Neural cell (in vitro differentiated cells): ENCODE results near the gene OVCH1. TPM values are rescaled to one million over a fixed set of nuclear protein-coding genes. Genes with fewer than 3 reads are reported as not detected.

Source experiments
- H2AFZ ChIP-seq: fragments of 200-600, 300-800 bp; sonication (generic), shearing (Covaris generic); 2 replicates; pipeline ENCODE4 v1.6.0; 2014; ENCODE audit warnings: low read depth, mild to moderate bottlenecking, antibody characterized with exemption, low read length, moderate library complexity
- H3F3A ChIP-seq: fragments of 200-600 bp; shearing (Covaris generic); 2 replicates; pipeline ENCODE4 v1.6.1; 2016; ENCODE audit warnings: mild to moderate bottlenecking, moderate library complexity, mixed read lengths, antibody characterized with exemption, low read length; ENCODE audit not compliant: insufficient read depth, poor library complexity, severe bottlenecking
- H3K27ac ChIP-seq: fragments of 200-600, 300-800 bp; sonication (generic), shearing (Covaris generic); 2 replicates; pipeline ENCODE4 v1.5.1; 2014; ENCODE audit warnings: mild to moderate bottlenecking, low read length, moderate library complexity
- H3K27me3 ChIP-seq: fragments of 300-800, 200-600 bp; sonication (generic), shearing (Covaris generic); 2 replicates; pipeline ENCODE4 v1.6.0; 2014; ENCODE audit warnings: mild to moderate bottlenecking, low read depth, low read length, moderate library complexity; ENCODE audit not compliant: insufficient read depth
- H3K36me3 ChIP-seq: fragments of 300-800, 200-600 bp; sonication (generic), shearing (Covaris generic); 2 replicates; pipeline ENCODE4 v1.5.1; 2014; ENCODE audit warnings: mild to moderate bottlenecking, antibody characterized with exemption, low read length, moderate library complexity; ENCODE audit not compliant: insufficient read depth
- H3K4me2 ChIP-seq: fragments of 300-800, 200-600 bp; sonication (generic), shearing (Covaris generic); 2 replicates; pipeline ENCODE4 v1.6.0; 2014; ENCODE audit warnings: mild to moderate bottlenecking, low read length
- H3K4me3 ChIP-seq: fragments of 300-800, 200-600 bp; sonication (generic), shearing (Covaris generic); 2 replicates; pipeline ENCODE4 v1.5.1; 2014; ENCODE audit warnings: mild to moderate bottlenecking, low read length, moderate library complexity
- H3K79me2 ChIP-seq: fragments of 200-600 bp; shearing (Covaris generic); replicated peaks from 2 replicates; pipeline ENCODE4 v1.6.0; 2014; ENCODE audit warnings: mild to moderate bottlenecking, low read length, moderate library complexity; ENCODE audit not compliant: insufficient read depth
- H3K9ac ChIP-seq: fragments of 300-800, 200-600 bp; sonication (generic), shearing (Covaris generic); 2 replicates; pipeline ENCODE4 v1.6.1; 2016; ENCODE audit warnings: mild to moderate bottlenecking, low read length, mixed read lengths
- H3K9me2 ChIP-seq: fragments of 200-600 bp; shearing (Covaris generic); 2 replicates; pipeline ENCODE4 v1.6.1; 2016; ENCODE audit warnings: mild to moderate bottlenecking, low read length, mixed read lengths; ENCODE audit not compliant: insufficient read depth
- H3K9me3 ChIP-seq: fragments of 200-600, 300-800 bp; sonication (generic), shearing (Covaris generic); 2 replicates; pipeline ENCODE4 v1.6.1; 2016; ENCODE audit warnings: mild to moderate bottlenecking, mixed run types, low read length, moderate library complexity, mixed read lengths
- H4K20me1 ChIP-seq: fragments of 200-600 bp; shearing (Covaris generic); 2 replicates; pipeline ENCODE4 v1.6.1; 2016; ENCODE audit warnings: mild to moderate bottlenecking, mixed run types; ENCODE audit not compliant: insufficient read depth
- CTCF ChIP-seq: fragments of 450-650 bp; IDR thresholded peaks from 2 replicates; pipeline ENCODE4 v1.5.1; 2014; ENCODE audit warnings: antibody characterized with exemption, mild to moderate bottlenecking, moderate library complexity; ENCODE audit not compliant: poor library complexity, severe bottlenecking
- EP300 ChIP-seq: fragments of 450-650 bp; conservative IDR thresholded peaks from 2 replicates; pipeline ENCODE4 v1.6.1; 2014; ENCODE audit warnings: antibody characterized with exemption, mild to moderate bottlenecking, moderate library complexity; ENCODE audit not compliant: poor library complexity, severe bottlenecking
- EZH2 ChIP-seq: fragments of 200-600, 300-800 bp; shearing (Covaris generic), sonication (generic); IDR thresholded peaks from 2 replicates; pipeline ENCODE4 v1.6.1; 2014; ENCODE audit warnings: antibody characterized with exemption, low read length, borderline replicate concordance, mild to moderate bottlenecking; ENCODE audit not compliant: insufficient read depth, poor library complexity, severe bottlenecking
- MXI1 ChIP-seq: fragments of 450-650 bp; conservative IDR thresholded peaks from 2 replicates; pipeline ENCODE4 v1.6.1; 2014; ENCODE audit warnings: antibody characterized with exemption, mild to moderate bottlenecking; ENCODE audit not compliant: poor library complexity, severe bottlenecking
- POLR2AphosphoS5 ChIP-seq: IDR thresholded peaks from 2 replicates; pipeline ENCODE4 v1.6.1; 2012
- RAD21 ChIP-seq: fragments of 450-650 bp; conservative IDR thresholded peaks from 2 replicates; pipeline ENCODE4 v1.6.1; 2014; ENCODE audit warnings: antibody characterized with exemption, mild to moderate bottlenecking, moderate library complexity
- REST ChIP-seq: IDR thresholded peaks from 2 replicates; pipeline ENCODE4 v1.6.1; 2012; ENCODE audit warnings: borderline replicate concordance
- SMC3 ChIP-seq: fragments of 450-650 bp; conservative IDR thresholded peaks from 2 replicates; pipeline ENCODE4 v1.6.1; 2014; ENCODE audit warnings: antibody characterized with exemption, mild to moderate bottlenecking, moderate library complexity; ENCODE audit not compliant: poor library complexity
- TAF1 ChIP-seq: IDR thresholded peaks from 2 replicates; pipeline ENCODE4 v1.6.1; 2012; ENCODE audit warnings: low read depth
- polyA plus RNA-seq: library from polyadenylated mRNA; depleted of rRNA; stranded (reverse); fragments of >200 nt; gene quantifications from 2 replicates; pipeline ENCODE4 v1.2.3, GENCODE V29; 2014

OVCH1 gene
- polyA plus RNA-seq, 1 donor from 2014 or later: 0.83 TPM

GRCh38 chr12:29543036-29543435 lies 45.5 kb upstream of the OVCH1 start:
- no peaks in the 10 kb centered on the region for H3K9me3 ChIP-seq

GRCh38 chr12:29537298-29537697 lies 39.8 kb upstream of the OVCH1 start:
- Histone ChIP-seq H2AFZ (no peak overlapping the region), H3K4me2 (no peak overlapping the region), H3K9me3 (no peaks in the 10 kb centered on the region), H3K4me3 (no peak overlapping the region), H3K9ac (no peak overlapping the region), H4K20me1 (no peaks in the 10 kb centered on the region), H3F3A (no peaks in the 10 kb centered on the region), H3K79me2 (no peaks in the 10 kb centered on the region), H3K36me3 (no peaks in the 10 kb centered on the region), H3K27ac (no peak overlapping the region), H3K9me2 (no peaks in the 10 kb centered on the region), H3K27me3 (no peaks in the 10 kb centered on the region)
- no peak for TF ChIP-seq EZH2
- TF ChIP-seq MXI1: no peak
- TF ChIP-seq RAD21: no peak
- TF ChIP-seq POLR2AphosphoS5: no peak

More at GRCh38 chr12:29543036-29543435, 45.5 kb upstream of the OVCH1 start:
- Histone ChIP-seq H3K4me3 (no peak overlapping the region), H3K79me2 (no peaks in the 10 kb centered on the region), H3K9ac (no peak overlapping the region), H3F3A (no peaks in the 10 kb centered on the region), H3K27ac (no peak overlapping the region), H3K36me3 (no peaks in the 10 kb centered on the region), H4K20me1 (no peaks in the 10 kb centered on the region), H3K27me3 (no peaks in the 10 kb centered on the region), H3K4me2 (no peak overlapping the region), H3K9me2 (no peaks in the 10 kb centered on the region), H2AFZ (no peak overlapping the region)
- TF ChIP-seq SMC3: no peak
- TF ChIP-seq TAF1: no peak
- no peak for TF ChIP-seq EP300
- no peak for TF ChIP-seq POLR2AphosphoS5

GRCh38 chr12:29534935-29535334 lies 37.4 kb upstream of the OVCH1 start:
- TF ChIP-seq EP300 (no peak), POLR2AphosphoS5 (no peak), TAF1 (no peak), EZH2 (no peak), SMC3 (no peak), RAD21 (no peak), REST (no peak), MXI1 (no peak), CTCF (no peak)

More at GRCh38 chr12:29534935-29535334, 37.4 kb upstream of the OVCH1 start:
- Histone ChIP-seq H3K4me3 (no peak overlapping the region), H3K9me3 (no peaks in the 10 kb centered on the region), H3K9ac (no peak overlapping the region), H3K4me2 (no peak overlapping the region), H2AFZ (no peak overlapping the region), H3K27me3 (no peaks in the 10 kb centered on the region), H3K79me2 (no peaks in the 10 kb centered on the region), H3K27ac (no peak overlapping the region), H4K20me1 (no peaks in the 10 kb centered on the region), H3K9me2 (no peaks in the 10 kb centered on the region), H3K36me3 (no peaks in the 10 kb centered on the region), H3F3A (no peaks in the 10 kb centered on the region)
